Glomerular visceral epithelial cell (primary cell): Measurements from ENCODE around the gene PHLDB3.
A peak's percentile ranks its signal among the peaks of the same experiment; 100 is the strongest.
"Not testable (repeated sequence)": the region's sequence is repeated elsewhere in the genome, so short reads cannot be mapped to it uniquely, and the experiment has no call there.

Source experiments
- DNase-seq: peaks from one replicate; pipeline ENCODE4 v3.0.0-alpha.2; 2016; ENCODE audit errors: extremely low spot score

The PHLDB3 gene

GRCh38 chr19:43504426-43505185 lies at the start of gene PHLDB3:
Gene PHLDB3, minus strand, starts transcription at chr19:43504746. Its CDS starts 628 bp downstream, at chr19:43504118.
- peak; percentile 36 for DNase-seq

- DNase-seq: no peak
Observed at GRCh38 chr19:43553656-43554055, 49.1 kb upstream of the PHLDB3 start.

DNA sequence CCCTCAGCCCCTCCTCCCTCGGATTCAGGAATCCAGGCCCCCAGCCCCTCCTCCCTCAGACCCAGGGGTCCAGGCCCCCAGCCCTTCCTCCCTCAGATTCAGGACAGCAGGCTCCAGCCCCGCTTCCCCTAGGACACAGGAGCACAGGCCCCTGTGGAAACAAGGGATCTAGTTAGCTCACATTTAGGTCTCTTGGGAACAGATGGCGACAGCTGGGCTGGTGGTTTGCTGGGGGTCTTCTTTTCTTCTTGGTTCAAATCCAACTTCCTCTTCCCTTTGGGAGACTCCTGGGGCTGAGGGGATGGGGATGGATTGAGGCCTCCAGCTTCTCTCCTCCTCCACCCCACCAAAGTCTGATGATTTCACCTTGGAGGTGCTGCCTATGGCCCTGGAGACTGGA lies 48.1 kb upstream of the PHLDB3 start:
- DNase-seq: no peak

GRCh38 chr19:43552198-43552450 lies 47.6 kb upstream of the PHLDB3 start:
- DNase-seq: no peak

- no peak for DNase-seq
Observed at GRCh38 chr19:43551399-43552197, 47.1 kb upstream of the PHLDB3 start.

DNA sequence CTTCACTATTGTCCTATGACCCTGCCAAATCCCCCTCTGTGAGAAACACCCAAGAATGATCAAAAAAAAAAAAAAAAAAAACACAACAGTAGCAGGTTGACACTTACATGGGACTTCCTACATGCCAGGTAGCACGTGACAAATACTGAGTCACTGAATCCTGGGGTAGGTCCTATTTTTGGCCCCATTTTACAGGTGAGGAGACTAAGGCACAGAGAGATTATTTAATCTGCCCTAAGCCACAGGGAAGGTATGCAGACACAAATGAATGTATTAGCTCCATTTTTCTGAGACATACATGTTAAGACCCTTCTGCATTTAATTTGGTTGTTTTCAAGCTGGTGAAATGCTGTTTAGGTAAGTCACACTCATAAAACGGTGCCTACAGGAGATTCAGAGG lies 44.2 kb upstream of the PHLDB3 start:
- no peak for DNase-seq

DNA sequence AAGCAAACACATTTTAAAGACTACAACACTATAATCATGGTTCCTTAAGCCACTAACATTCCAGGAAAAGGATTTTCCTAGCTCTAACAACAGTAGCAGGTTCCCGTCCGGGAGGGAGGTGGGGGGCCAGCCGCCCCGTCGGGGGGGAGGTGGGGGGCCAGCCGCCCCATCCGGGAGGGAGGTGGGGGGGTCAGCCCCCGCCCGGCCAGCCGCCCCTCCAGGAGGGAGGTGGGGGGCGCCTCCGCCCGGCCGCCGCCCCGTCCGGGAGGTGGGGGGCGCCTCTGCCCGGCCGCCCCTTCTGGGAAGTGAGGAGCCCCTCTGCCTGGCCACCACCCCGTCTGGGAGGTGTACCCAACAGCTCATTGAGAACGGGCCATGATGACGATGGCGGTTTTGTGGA lies 43.4 kb upstream of the PHLDB3 start:
- not testable (repeated sequence) for DNase-seq

GRCh38 chr19:43546581-43546980 lies 42.0 kb upstream of the PHLDB3 start:
- no peak for DNase-seq

DNA sequence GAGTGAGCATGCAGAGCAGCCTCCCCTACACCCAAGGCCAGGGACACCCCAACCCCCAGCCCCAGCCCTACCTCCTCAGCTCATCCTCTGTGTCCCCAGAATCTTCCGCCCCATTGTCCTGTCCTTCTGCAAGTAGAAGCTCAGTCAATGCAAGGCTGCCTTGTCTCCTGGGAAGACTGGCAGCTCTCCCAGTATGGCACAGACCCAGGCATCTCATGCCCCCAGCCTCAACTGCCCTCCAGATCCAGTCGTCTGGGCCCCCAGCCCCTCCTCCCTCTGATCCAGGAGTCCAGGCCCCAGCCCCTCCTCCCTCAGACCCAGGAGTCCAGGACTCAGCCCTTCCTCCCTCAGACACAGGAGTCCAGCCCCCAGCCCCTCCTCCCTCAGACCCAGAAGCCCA lies 41.4 kb upstream of the PHLDB3 start:
- no peak for DNase-seq

- DNase-seq: no peak
Observed at GRCh38 chr19:43545276-43545675, 40.7 kb upstream of the PHLDB3 start.

- DNase-seq: no peak
Observed at GRCh38 chr19:43544077-43544476, 39.5 kb upstream of the PHLDB3 start.

- DNase-seq: no peak
Observed at GRCh38 chr19:43541920-43542650, 37.5 kb upstream of the PHLDB3 start.

GRCh38 chr19:43540381-43540780 lies 35.8 kb upstream of the PHLDB3 start:
- DNase-seq: no peak

- DNase-seq: no peak
Observed at GRCh38 chr19:43538922-43539321, 34.4 kb upstream of the PHLDB3 start.

DNA sequence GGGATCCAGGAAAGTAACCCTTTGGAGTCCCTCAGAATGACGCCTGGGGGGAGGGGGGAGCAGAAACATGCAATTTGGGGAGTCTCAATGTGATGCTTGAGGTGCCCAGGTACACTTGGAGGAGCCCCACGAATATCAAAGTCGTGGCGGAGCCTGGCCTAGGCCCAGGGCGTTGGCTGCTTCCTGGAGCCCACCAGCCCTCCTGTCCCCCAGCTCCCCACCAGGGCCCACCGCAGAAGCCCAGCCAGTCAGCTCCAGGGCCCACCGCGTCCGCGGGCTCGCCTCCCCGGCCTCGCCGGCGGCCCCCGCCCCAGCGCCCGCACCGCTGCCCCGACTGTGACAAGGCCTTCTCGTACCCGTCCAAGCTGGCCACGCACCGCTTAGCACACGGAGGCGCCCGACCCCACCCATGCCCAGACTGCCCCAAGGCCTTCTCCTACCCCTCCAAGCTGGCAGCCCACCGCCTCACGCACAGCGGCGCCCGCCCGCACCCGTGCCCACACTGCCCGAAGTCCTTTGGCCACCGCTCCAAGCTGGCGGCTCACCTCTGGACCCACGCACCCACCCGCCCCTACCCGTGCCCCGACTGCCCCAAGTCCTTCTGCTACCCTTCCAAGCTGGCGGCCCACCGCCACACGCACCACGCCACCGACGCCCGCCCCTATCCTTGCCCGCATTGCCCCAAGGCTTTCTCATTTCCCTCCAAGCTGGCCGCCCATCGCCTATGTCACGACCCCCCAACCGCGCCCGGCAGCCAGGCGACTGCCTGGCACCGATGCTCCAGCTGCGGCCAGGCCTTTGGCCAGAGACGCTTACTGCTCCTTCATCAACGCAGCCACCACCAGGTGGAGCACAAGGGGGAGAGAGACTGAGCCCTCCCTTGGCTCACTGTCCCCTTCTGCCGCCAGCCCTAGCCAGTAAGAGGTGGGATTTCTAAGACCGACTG lies 30.5 kb upstream of the PHLDB3 start:
- DNase-seq: peak; percentile 26

DNA sequence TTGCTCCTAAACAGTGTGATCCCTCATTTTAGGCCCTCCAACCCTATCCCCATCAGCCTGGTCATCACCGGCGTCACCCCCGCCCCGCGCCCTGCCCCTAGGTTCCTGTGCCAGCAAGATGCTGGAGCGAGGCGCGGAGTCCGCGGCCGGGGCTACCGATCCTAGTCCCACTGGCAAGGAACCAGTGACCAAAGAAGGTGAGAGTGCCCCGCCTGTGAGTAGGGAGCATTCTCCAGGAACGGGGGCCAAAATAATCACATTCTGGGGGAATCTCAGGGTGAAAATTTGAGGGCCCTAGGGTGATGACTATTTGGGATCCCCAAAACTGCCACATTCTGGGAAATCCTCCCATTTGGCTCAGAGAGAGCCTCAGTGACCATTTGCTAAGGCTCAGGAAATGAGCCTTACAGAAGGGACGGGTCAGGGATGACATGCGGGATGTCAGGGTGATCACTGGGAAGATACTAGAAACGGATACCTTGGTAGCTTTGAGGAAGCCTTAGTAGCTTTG lies 29.8 kb upstream of the PHLDB3 start:
- no peak for DNase-seq

DNA sequence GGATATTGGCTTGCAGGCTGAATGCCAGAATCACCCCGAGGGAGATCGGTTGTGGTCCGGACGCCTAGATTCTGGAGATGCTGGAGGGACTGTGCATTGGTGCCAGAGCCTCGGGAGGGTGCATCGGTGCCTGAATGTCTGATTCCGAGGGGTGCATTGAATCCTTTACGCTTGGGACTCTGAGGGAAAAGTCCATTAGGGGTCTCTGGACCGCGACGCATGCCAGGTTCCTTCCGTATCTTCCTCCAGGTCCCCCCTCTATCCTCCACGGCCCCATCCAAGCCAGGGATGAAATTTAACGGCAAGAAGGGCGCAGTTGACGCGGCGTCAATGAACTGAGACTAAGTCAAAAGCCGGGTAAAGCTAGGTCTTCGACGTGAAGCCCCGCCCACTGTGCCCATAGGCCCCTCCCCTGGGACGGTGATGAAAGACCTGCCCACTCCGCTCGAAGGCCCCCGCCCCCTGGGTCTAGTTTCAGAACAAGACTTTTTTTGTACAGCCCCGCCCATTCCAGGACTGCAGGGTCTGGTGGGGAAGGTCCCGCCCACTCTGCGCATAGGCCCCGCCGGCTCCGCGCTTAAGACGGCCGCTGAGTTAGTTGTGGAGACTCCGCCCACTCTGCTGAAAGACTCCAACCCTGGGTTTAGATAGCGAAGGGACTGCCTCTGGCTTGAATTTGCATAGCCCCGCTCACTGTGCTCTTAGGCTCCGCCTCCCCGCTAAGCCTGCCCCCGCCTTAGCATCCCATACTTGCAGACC lies 29.2 kb upstream of the PHLDB3 start:
- DNase-seq: peak; percentile 58

DNA sequence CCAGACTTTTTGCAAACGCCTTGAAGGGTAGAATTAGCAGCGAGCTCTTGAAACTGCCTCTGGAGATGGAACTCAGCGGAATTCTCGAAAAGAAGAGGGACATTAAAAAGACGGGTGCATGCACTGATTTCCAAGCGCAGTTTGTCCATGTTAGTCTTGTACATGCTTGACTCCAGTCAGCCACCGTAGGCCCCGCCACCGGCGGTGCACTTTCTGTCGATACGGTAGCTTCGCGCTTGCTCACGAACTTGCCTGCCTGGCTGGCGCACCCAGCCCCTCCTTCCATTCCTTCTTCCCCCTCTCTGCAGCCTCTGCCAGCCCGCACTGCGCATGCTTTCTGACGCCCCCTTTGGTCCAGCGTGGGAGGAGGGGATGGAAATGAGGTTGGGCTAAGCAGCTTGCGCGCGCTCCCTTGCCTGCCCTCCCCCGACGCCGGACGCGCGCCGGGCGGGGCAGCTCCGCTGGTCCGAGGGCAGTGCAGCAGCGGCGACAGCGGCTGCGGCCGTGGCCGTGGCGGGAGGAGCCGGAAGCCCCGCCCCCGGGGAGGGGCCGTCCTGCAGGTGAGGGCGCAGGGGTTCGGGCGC lies 28.5 kb upstream of the PHLDB3 start, which contains the start of gene ZNF575:
TSS of gene ZNF575 (plus strand) at position 227 of the 584 bp plus-strand sequence. CDS start 1,235 bp downstream, outside the sequence.
- peak; percentile 78 for DNase-seq

DNA sequence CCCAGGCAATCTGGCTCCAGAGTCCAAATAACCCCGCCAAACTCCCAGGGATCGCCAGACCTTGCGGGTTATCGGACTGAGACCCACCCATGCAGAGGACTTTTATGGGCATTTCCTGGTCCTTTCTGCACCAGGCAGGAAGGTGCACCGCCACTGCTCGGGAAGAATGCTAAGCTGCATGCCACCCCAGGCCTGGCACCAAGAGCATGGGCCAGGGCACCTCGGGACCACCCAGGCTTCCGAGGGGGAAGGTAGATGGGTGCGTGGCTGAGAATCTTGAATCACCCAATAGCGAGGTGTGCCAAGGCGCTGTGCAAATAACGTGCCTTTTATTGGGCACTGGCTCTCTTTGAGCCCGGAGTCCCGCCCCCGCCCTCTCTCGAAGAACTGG lies 28.0 kb upstream of the PHLDB3 start:
- no peak for DNase-seq
